Stimulated activated naive CD4-positive, alpha-beta T cell (primary cell): ENCODE measurements around the gene FGFR2.
"Not testable (repeated sequence)": the region's sequence is repeated elsewhere in the genome, so short reads cannot be mapped to it uniquely, and the experiment has no call there.

ENCODE experiments used
- DNase-seq, 6 experiments: peaks; one replicate each; lab custom pipeline; 2025; lab: John Stamatoyannopoulos, UW

The FGFR2 gene

DNA sequence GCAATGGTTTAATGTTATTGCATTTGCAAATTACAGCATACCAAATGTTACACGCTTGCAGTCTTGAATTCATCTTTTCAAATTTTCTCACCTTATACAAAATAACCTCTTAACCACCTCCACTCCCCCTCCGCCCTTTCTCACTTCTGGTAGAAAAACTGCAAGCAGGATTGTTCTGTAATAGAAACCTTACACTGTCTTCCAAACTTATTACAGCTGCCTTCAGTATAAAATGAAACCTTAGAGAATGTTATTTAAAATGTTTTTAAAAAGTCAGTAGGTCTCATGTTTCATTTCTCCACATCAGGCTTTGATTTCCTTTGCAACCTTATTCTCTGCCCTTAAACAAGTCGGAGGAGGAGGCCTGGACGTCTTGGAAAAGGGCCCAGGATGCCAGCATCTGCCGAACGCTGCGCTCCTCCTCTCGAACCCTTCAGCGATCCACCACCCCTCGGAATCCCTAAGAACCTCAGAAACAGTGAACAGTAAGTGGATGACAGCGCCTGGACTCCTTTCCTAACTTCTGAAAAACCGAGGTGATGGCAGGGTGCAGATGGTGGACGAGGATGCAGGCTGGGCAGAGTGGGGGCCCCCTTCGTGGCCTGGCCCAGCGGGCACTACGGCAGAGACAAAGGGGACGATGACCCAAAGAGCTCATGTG, 74.0 kb downstream of the FGFR2 start:
- no peak for DNase-seq

DNA sequence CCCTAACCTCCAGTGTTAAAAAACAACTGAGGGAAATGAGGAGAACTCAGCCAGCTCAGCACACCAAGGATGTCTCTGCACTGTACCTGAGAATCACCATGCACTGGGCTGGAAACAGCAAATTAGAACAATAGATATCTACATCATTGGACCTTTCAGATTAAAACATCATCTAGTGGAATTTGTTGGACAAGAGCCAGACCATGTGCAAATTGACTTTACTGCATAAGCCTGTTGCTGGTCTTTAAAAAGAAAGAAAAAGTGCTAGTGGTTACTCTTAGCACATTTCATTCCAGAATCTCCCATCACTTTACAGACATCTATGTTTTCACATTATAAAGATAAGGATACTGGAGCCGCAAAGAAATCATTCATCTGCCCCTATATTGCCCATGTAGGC, 75.4 kb downstream of the FGFR2 start:
- DNase-seq: no peak

DNA sequence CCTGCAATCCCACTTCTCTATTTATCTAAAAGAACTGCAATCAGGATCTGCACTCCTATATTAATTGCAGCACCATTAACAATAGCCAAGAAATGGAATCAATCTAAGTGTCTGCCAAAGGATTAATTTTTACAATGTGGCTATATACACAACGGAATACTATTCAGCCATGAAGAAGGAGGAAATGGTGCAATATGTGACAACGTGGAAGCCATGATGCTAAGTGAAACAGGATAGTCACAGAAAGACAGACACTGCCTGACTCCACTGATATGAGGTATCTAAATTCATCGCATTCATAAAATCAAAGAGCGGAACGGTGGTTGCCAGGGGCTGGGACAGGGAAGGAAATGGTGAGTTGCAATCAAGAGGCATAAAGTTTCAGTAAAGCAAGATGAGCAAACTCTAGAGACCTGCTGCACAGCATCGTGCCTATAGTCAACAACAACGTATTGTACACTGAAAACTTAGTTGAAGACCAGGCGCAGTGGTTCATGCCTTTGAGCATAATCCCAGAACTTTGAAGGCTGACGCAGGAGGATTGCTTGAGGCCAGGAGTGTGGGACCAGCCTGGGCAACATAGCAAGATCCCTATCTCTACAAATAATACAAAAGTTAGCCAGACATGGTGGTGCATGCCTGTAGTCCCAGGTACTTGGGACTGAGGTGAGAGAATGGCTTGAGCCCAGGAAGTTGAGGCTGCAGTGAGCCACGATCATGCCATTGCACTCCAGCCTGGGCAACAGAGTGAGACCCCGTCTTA, 76.3 kb downstream of the FGFR2 start:
- DNase-seq: no peak

DNA sequence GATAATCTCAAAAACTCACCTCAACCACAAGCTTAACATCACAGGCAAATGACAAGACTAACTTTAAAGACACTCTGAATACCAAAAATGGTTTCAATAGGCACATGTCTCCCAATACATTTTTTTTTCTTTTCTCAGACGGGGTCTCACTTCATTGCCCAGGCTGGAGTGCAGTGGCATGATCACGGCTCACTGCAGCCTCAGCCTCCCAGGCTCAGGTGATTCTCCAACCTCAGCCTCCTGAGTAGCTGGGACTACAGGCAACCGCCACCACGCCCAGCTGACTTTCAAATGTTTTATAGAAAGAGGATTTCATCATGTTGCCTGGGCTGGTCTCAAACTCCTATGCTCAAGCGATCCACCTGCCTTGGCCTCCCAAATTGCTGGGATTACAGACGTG, 77.7 kb downstream of the FGFR2 start:
- not testable (repeated sequence) for DNase-seq

DNA sequence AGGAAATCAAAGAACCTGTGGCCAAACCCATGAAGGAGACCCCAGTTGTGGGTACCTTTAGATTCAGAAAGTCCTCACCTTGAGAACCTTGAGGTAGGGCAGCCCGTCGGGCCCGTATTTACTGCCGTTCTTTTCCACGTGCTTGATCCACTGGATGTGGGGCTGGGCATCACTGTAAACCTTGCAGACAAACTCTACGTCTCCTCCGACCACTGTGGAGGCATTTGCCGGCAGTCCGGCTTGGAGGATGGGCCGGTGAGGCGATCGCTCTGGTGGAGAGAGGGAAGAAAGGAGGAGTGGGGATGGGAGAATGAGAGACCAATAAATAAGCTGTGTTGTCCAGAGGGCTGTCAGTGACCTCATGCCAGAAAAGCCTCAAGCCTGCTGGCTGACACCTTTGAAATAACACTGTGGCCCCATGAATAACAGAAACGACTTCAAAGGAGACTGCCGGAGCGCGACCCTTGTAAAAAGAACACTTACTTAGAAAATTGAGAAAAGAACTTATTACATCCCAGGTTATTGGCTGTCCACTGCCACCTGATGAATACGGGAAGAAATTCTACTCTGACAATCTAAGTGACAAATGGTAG, 78.2 kb downstream of the FGFR2 start:
- DNase-seq: no peak

DNA sequence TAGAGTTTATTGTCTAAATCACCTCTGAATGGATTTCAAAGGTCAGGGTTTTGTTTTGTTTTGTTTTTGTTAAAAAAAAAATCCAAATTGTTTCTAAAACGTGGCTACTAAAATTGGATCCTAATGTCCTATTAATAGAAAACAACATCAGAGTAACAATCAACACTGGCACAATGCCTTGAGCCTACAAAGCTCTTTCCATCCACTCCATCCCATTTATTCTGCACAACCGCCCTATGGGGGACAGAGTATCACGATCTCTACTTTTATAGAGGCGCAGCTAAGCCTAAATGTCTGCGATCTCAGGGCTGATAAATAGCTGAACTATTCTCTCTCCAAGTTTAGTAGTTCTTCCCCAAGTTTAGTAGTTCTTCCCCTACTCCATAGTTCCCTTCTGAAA, 78.8 kb downstream of the FGFR2 start:
- DNase-seq: no peak

DNA sequence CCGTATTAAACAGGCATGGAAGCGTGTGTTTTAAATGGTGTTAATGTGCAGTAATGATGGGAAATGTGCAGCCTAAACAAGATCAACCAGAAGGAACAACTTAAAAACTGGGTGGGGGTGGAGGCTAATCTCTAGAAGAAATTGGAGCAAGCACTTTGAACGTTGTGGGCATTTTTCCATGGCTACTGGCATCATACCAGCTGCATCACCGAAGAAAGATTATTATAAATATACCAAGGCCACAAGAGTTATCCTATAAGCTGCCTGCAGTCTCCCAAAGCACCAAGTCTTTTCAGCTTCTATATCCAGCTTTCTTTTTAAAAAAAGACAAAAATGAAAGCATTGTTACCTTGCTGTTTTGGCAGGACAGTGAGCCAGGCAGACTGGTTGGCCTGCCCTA, 79.9 kb downstream of the FGFR2 start:
- no peak for DNase-seq

DNA sequence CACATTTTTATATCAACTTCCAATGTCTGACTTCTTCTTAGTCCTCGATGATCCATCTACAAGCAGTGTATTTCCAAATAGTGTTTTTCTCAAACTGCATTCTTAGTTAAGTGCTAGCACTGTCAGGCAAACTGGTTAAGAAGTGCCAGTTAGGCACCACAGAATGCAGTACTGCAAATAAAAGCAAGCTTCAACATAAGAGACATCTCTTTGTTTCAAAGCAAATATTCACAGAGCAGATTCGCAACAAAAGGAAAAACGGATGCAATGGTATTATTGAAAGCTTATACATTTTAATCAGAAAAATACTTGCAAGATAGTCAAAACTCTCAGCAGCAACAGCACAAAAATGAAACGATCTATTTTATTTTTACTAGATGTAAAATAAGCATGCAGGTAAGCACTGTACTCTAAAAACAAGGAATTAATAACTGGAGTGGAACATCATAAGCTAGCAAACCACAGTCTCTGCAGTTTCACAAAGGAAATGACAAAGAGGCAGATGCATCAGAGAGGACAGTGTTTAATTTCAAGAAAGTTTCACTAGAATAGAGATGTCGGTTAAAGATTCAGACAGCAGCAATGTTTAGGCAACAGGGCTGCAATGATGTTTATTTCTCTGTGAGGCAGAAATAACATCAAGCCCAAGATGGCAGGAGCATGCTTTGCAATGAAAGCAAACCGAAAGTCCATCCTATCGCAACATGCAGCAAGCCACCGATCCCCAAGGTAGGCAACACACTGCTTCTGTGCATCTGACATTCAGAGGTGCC, 82.0 kb downstream of the FGFR2 start:
- no peak for DNase-seq

DNA sequence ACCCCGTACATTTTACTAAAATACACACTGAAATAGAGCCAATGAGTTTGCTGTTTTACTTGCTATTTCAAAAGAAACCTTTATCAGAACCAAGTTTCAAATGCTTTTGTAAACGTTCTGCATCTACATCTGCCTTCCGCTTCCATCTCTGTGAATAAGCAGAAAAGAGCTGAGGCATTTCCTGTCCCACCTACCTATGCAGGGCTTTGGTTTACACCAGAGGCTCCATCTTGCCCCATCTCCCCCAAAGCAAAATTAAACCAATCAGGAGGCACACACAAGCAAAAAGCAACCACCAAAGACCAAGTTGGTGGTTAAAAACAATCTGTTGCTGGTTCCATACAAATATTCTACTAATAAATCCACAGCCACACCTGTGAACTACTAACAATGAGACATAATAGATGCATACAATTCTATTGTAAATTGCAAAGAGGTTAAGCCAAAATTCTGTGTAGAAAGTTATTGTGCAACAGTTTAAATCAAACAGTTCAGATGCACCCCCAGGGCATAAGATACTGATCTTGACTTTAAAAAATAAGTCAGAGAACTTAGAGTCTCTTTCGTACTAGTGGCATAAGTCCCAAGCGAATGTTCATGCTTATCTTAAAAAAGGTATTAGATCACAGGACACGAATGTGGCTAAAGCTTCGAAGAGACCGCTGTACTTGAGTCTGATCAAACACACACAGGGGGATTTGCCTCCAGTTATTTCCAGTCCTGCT, 83.9 kb downstream of the FGFR2 start:
- DNase-seq: no peak

DNA sequence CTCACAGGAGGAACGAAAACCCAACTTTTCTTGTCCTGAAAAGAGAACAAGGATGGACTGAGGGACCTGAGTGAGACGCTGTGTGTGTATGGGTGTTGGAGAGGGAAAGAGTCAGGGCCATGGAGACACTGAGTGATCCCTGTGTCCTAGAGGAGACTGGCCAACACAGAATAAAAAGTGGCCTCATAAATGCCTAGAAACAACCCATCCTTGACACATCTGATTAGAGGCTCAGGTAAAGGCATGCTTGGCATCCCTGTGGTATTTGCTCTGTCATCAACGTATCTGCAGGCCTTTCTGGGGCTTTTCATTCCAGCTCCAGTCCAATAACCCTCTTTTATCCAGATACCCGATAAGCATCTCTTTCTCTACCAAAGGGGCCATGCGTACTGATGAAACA, 86.3 kb downstream of the FGFR2 start:
- no peak for DNase-seq

DNA sequence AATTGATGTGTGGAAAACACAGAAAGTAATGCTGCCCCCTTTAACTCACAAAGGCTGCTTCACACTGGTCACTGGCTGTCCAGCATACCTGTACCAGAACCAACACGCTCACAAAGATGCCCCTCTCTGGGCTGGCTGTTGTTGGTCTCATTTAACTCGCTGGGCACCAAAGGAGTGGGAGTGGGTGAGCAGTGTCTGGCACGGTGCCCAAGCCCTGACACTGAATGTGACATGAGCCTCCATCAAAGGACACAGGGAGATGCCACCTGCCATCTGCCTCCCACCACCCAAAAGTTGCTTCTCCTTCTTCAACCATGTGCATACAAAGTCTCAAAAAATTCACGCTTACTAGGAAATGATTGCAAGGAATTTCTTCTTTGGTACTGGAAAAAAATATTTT, 86.8 kb downstream of the FGFR2 start:
- DNase-seq: no peak

DNA sequence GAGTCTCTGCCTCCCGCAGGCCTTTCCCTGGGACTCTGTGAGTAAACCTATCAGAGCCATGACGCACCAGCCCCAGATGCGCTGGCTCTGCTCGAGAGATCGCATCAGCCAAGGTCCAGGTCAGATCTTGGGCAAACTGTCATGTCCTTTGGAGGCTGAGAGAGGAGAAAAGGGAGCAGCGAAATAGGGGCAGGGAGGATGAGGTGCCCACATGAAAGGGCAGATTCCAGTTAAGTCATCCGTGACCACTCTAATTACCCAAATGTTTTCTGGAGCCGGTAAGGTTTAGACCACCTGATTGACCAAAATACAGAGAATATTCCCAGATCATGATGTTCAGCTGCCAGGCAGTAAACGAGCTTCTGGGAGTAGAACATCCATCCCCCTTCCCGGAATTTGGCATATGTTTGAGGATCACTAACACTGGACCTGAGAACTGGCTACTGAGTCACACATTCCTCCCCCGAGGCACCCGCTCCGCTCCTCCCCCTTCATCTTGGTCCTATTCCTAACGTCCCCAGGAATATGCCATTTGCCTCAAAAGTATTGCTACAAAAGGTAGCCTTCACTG, 88.0 kb downstream of the FGFR2 start:
- DNase-seq: no peak

DNA sequence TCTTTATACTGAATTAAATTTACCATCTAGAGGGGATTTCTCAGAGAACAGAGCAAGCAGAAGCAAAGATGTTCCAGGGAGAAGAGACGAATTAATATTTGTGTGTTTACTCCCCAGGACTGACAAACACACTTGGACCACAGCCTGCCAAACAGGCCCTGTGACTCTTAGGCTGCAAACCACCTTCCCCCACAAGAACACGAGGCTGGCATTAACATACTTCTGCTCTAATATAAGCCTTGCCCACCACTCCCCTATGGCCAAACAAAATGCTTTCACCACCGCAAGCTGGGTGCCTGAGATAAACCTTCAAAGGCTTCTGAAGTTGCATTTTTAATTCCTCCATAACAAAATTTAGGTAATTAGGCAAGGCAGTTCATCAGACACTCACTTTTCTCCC, 88.4 kb downstream of the FGFR2 start:
- no peak for DNase-seq

DNA sequence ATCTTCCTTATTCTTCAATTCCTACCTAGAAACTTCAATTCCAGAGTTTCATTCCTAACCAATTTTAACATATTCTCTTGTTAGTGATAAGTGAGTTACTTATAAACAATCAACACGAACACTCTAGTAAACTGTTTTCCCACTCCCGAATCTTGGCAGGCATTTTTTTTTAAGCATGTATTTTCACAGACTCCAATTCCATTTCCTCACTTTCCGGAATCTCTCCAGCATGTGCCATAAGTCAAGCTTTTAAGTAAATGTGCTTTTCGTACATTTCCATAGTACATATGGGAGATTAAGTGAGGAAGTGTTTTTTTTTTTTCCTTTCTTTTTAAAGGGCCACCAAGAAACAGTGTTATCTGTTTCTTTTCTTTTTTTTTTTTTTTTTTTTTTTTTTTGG, 89.1 kb downstream of the FGFR2 start:
- DNase-seq: no peak

DNA sequence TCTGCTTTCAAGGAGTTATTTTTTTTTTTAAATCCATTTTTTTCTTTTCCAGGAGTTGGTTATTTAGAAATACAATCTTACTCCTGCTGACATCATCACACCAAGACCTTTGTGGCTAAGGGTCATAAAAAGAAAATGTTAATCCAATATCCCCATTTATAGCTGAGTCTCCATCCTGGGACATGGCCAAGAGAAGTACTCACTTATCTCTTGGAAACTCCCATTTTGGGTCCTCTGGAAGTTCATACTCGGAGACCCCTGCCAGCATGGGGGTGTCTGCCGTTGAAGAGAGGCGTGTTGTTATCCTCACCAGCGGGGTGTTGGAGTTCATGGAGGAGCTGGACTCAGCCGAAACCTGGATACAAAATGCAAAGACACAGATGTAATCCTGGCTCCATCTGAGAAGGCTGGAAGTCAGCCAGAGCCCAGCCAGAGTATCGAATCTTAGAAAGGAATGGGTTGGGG, 94.6 kb downstream of the FGFR2 start:
- no peak for DNase-seq

DNA sequence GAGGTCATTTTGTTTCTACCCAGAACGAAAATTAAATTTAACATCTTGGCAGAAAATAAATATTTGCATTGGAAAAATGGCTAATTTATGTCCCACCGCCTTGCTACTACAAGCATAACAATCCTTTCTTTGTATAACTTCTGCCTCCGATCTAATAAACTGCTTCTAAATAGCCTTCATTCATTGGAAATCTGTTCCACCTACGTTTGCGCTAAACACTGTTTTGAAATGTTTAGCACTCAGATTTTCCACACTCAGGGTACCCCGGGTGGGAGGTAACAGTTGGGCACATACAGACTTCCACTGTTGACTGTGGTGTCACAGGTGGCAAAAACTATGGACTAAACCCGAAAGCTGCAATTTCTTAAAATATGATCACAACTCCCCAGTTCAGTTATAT, 96.4 kb downstream of the FGFR2 start:
- no peak for DNase-seq

DNA sequence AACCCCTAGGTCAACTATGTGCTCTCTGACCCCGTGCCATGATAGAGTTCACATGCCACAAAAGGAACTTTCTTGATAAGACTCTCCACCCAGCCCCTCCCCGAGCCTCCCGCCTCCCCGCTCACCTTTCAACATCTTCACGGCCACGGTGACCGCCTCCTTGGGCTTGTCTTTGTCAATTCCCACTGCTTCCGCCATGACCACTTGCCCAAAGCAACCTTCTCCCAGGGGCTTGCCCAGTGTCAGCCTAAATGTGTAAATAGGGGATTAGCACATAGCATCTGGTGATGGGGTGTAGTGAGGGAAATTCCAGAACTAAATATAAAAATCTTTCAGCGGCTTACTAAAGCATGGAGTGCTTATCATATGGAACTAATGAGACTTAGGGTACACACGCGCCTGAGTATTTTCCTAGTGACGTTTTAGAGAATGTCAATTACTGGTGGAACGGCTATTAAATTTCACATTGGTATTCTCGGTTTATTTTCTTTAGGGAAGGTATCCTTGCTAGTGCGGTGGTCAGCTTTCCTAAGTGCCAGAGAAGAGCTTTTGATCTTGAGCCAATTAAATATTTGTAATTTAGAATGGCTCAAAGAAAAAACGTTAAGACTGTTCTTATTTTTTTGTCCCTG, 97.4 kb downstream of the FGFR2 start:
- no peak for DNase-seq

DNA sequence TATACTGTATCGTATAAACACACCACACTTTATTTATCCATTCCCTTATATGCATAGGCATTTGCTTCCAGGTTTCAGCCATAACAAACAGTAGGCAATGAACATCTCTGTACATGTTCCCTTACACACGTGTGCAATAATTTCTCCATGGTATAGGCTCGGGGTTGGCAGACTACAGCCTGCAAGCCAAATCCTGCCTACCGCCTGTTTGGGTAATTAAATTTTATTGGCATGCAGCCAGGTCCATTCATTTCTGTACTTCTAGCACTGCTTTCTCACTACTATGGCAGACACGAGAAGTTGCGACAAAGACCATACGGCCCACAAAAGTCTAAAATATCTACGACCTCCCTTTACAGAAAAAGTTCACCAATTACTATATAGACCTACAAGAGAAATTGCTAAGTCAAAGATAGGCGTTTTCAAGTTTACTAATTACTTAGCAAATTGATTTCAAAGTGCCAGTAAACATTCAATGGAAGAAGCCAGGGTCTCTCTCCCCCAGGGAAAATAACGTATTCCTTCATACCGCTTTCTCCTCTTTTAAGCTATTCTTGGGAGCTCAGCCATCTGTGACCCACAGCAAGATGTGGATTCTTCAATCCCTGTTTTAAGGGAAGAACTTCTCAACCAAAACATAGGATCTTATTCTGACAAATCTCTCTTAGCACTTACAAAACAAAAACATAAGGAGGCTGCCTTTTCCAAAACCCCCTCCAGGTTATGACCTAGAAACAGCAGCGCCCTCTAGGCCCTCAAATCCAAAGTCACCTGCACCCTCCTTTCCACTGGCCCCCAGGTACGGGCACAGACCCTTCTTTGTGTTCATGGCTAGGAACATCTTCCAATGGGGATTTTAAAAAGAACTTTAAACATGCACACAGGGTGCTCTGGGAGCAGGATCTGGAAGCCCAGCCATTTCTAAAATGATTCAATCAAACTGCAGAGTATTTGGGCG, 100.5 kb downstream of the FGFR2 start:
- DNase-seq: no peak

DNA sequence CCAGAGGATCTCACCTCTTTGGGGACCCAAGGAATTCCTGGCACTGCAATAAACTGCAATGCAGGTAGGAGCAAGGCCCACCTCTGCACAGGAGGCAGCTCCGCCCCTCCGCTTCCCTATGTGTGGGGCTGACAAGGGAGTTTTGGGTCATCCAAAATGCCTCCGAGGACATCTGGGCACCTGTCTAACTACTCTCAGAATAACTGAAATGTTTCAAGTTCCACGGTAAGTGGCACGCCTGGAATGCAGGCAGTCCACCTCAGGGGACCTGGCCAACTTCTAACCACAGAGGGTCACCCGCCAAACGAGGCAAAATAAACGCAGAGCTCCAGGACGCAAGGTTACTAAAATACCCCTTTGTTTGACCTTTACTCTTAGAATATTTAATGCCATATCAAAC, 102.5 kb downstream of the FGFR2 start:
- no peak for DNase-seq

DNA sequence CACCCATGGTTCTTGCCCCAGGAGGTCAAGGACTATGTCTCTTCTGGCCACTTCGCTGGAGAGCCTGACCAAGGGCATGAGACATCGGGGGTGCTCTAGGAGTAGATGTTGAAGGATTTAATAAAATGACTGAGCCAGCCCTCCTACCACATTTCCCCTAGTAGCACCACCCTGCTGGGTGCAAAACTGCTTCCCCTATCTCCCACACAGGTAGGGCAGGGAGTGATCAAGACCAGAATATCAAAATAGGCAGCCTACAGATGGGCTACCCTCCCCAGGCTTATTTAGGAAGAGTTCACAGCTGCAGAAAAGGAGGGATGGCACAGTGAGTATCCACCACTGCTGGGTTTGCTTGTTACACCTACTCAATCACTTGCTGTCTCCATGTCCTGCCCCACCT, 103.9 kb downstream of the FGFR2 start:
- DNase-seq: no peak
